Keratinocyte (primary cell): ENCODE data around the gene SCAMP4. TPM values are rescaled to one million over a fixed set of nuclear protein-coding genes. Genes with fewer than 3 reads are reported as not detected.

Experiments
- DNase-seq: peaks from one replicate; pipeline ENCODE4 v3.0.0-alpha.2; 2011; ENCODE audit warnings: low read depth, missing footprints, low spot score
- FAIRE-seq: peaks from 2 replicates; lab custom pipeline; 2011; peaks lifted over from hg19 to GRCh38; lab: Jason Lieb, UNC
- H2AFZ ChIP-seq: 2 replicates; pipeline ENCODE4 v1.6.0; 2012; ENCODE audit warnings: low read length, control low read depth, inconsistent platforms; ENCODE audit not compliant: control insufficient read depth
- H3K27ac ChIP-seq: 2 replicates; pipeline ENCODE4 v1.5.1; 2011; ENCODE audit warnings: low read length; ENCODE audit not compliant: control insufficient read depth, insufficient read depth
- H3K27me3 ChIP-seq: 3 replicates; pipeline ENCODE4 v1.6.0; 2011; ENCODE audit warnings: low read length; ENCODE audit not compliant: control insufficient read depth, insufficient read depth; ENCODE audit errors: extremely low read depth
- H3K36me3 ChIP-seq, 2 experiments: 2 replicates in 1 of 2; 3 replicates in 1 of 2; pipeline ENCODE4 v1.5.1; 2011; ENCODE audit warnings: low read length in 2 of 2, mild to moderate bottlenecking in 1 of 2; ENCODE audit not compliant: control insufficient read depth in 2 of 2, insufficient read depth in 2 of 2; ENCODE audit errors: extremely low read depth in 1 of 2
- H3K4me1 ChIP-seq: 3 replicates; pipeline ENCODE4 v1.5.1; 2011; ENCODE audit warnings: low read length; ENCODE audit not compliant: control insufficient read depth, insufficient read depth; ENCODE audit errors: extremely low read depth
- H3K4me2 ChIP-seq: 3 replicates; pipeline ENCODE4 v1.6.0; 2011; ENCODE audit warnings: low read depth, low read length; ENCODE audit not compliant: control insufficient read depth, insufficient read depth; ENCODE audit errors: extremely low read depth
- H3K4me3 ChIP-seq, 3 experiments: fragments of 200-600 bp in 1 of 3; sonication (generic) in 1 of 3; 2 replicates in 2 of 3; 3 replicates in 1 of 3; pipeline ENCODE4 v1.5.1; 2011 to 2016; ENCODE audit warnings: low read length in 3 of 3, mild to moderate bottlenecking in 3 of 3, control low read depth in 2 of 3, inconsistent platforms in 1 of 3, low read depth in 1 of 3, mixed read lengths in 1 of 3, mixed run types in 1 of 3, moderate library complexity in 1 of 3; ENCODE audit not compliant: control insufficient read depth in 2 of 3, insufficient read depth in 2 of 3; ENCODE audit errors: extremely low read depth in 1 of 3
- H3K79me2 ChIP-seq: 2 replicates; pipeline ENCODE4 v1.6.0; 2012; ENCODE audit warnings: low read length; ENCODE audit not compliant: control insufficient read depth, insufficient read depth
- H3K9ac ChIP-seq: 3 replicates; pipeline ENCODE4 v1.6.0; 2011; ENCODE audit warnings: low read length; ENCODE audit not compliant: control insufficient read depth, insufficient read depth; ENCODE audit errors: extremely low read depth
- H3K9me1 ChIP-seq: 3 replicates; pipeline ENCODE4 v1.6.0; 2011; ENCODE audit warnings: low read length; ENCODE audit not compliant: control insufficient read depth, insufficient read depth; ENCODE audit errors: extremely low read depth
- H3K9me3 ChIP-seq: 2 replicates; pipeline ENCODE4 v1.5.1; 2012; ENCODE audit warnings: low read depth, low read length; ENCODE audit not compliant: control insufficient read depth
- H4K20me1 ChIP-seq: 3 replicates; pipeline ENCODE4 v1.6.0; 2011; ENCODE audit warnings: low read length; ENCODE audit not compliant: control insufficient read depth, insufficient read depth; ENCODE audit errors: extremely low read depth
- EZH2 ChIP-seq: IDR thresholded peaks from one replicate; pipeline ENCODE4 v1.6.1; 2012; ENCODE audit warnings: inconsistent platforms, mild to moderate bottlenecking, low read length, moderate library complexity
- dilution Hi-C: fragments of 300-500 bp; cut with MboI; formaldehyde crosslinking; loops from one replicate; pipeline ENCODE4 v1.7.0; 2020; ENCODE audit warnings: low sequenced_read_pairs; ENCODE audit not compliant: extremely low pct_ligation_motif_present
- polyA plus RNA-seq, 5 experiments: library from polyadenylated mRNA; depleted of rRNA in 3 of 5; stranded (reverse) in 3 of 5; stranded (forward) in 1 of 5; unstranded in 1 of 5; fragments of >200 nt; gene quantifications; 1 replicate in 1 of 5; 2 replicates in 3 of 5; 3 replicates in 1 of 5; pipeline versions ENCODE4 v1.2.1 to v1.2.3, GENCODE V29; 2011 to 2012; ENCODE audit warnings: missing spikeins in 2 of 5, low read depth in 1 of 5, low replicate concordance in 1 of 5
- TF ChIP-seq, protein P1 (sequence below), 3 experiments: IDR thresholded peaks in 1 of 3; conservative IDR thresholded peaks in 1 of 3; optimal IDR thresholded peaks in 1 of 3; 2 replicates in 2 of 3; 3 replicates in 1 of 3; pipeline versions ENCODE3 to v1.5.1; 2011; ENCODE audit warnings: low read length in 3 of 3, mild to moderate bottlenecking in 3 of 3, moderate library complexity in 2 of 3, control low read depth in 1 of 3, inconsistent platforms in 1 of 3; ENCODE audit not compliant: insufficient read depth in 2 of 3; ENCODE audit errors: extremely low read depth in 1 of 3

Gene SCAMP4
- polyA plus RNA-seq, 1 donor (not counting 4 experiments of a cell fraction or from before 2014, with no cell fraction given): 4.8 TPM

DNA sequence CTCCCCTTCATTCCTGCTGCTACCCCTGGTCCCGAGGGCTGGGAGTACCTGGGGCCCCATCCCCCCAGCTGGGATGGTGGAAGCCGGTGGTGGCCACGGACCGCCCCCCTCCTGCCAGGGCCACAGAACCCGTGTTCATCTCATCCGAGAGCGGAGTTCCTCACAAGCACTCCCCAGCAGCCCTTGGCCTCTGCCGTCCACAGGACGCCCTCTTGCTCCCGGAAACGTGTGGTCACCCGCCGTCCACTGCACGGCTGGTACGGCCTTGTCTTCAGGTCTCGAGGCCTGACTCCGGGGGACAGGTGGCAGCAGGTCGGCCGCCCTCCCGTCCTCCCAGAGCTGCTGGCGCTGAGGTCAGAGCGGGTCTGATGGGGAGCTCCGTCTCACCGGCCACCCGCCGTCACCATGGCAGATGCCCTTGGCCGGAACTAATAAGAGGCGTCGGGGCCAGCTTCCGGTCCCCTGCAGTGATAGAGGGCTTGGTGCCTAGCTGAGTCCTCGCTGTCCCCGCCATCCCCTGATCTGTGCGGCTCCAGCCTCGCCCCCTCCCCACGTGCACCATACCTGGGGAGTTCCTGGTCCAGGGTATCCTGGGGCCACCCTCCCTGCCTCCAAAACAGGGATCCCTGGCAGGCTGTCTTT is 19.2 kb downstream of the SCAMP4 start:
- dilution Hi-C loops: no loop called here
- no peaks in the 10 kb centered on the region for H3K9me1 ChIP-seq
- no peaks in the 10 kb centered on the region for H4K20me1 ChIP-seq
- no peaks in the 10 kb centered on the region for H3K9me3 ChIP-seq
- H3K9ac ChIP-seq: no peak overlapping the region
- no peaks in the 10 kb centered on the region for H3K27me3 ChIP-seq
- H3K4me1 ChIP-seq: no peaks in the 10 kb centered on the region
- H3K79me2 ChIP-seq: no peaks in the 10 kb centered on the region
- DNase-seq: no peak
- H3K4me3 ChIP-seq: no peak overlapping the region
- no peak overlapping the region for H2AFZ ChIP-seq
- H3K36me3 ChIP-seq: peaks cover 14 to 25% of the 10 kb centered on the region in 2 experiments
- H3K27ac ChIP-seq: no peak overlapping the region
- no peak for TF ChIP-seq EZH2
- TF ChIP-seq, protein P1, sequence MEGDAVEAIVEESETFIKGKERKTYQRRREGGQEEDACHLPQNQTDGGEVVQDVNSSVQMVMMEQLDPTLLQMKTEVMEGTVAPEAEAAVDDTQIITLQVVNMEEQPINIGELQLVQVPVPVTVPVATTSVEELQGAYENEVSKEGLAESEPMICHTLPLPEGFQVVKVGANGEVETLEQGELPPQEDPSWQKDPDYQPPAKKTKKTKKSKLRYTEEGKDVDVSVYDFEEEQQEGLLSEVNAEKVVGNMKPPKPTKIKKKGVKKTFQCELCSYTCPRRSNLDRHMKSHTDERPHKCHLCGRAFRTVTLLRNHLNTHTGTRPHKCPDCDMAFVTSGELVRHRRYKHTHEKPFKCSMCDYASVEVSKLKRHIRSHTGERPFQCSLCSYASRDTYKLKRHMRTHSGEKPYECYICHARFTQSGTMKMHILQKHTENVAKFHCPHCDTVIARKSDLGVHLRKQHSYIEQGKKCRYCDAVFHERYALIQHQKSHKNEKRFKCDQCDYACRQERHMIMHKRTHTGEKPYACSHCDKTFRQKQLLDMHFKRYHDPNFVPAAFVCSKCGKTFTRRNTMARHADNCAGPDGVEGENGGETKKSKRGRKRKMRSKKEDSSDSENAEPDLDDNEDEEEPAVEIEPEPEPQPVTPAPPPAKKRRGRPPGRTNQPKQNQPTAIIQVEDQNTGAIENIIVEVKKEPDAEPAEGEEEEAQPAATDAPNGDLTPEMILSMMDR (optimal IDR thresholded peaks at IDR 0.05 in 1 of 3, IDR thresholded peaks at IDR 0.05 in 1 of 3, conservative IDR thresholded peaks at IDR 0.05 in 1 of 3; ENCODE audit: extremely low read depth in 1 of 3, insufficient read depth in 2 of 3, low read length in 3 of 3): no peak
- no peak overlapping the region for H3K4me2 ChIP-seq
- FAIRE-seq: no peak

DNA sequence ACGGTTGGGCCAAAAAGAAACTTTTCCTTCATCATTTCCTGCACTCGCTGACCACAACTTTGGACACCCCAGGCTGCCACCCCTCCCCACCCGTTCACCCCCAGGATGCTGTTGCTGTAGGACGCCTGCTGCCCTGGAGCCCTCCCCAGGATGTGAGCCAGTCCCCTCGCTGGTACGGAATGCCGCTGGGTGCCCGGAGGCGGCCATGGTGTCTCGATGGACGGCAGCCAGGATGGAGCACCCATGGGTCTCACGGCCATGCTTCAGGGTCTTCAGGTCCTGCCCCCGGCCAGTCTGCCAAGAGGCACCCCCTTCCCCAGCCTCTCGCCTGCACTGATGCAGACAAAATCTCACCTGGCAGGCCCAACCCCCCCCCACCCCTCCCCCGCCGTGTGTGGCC is 20.3 kb downstream of the SCAMP4 start:
- Histone ChIP-seq H3K4me3 (no peak overlapping the region), H4K20me1 (no peaks in the 10 kb centered on the region), H3K9me1 (no peaks in the 10 kb centered on the region), H3K27ac (no peak overlapping the region), H3K36me3 (peaks cover 8 to 17% of the 10 kb centered on the region in 2 experiments), H3K79me2 (no peaks in the 10 kb centered on the region), H3K9me3 (no peaks in the 10 kb centered on the region), H2AFZ (no peak overlapping the region), H3K27me3 (no peaks in the 10 kb centered on the region), H3K4me1 (peaks cover 4% of the 10 kb centered on the region), H3K4me2 (no peak overlapping the region), H3K9ac (no peak overlapping the region)
- DNase-seq: no peak
- dilution Hi-C loops: no loop called here
- TF ChIP-seq, protein P1 (optimal IDR thresholded peaks at IDR 0.05 in 1 of 3, IDR thresholded peaks at IDR 0.05 in 1 of 3, conservative IDR thresholded peaks at IDR 0.05 in 1 of 3; ENCODE audit: extremely low read depth in 1 of 3, insufficient read depth in 2 of 3, low read length in 3 of 3): no peak
- TF ChIP-seq EZH2: no peak
- no peak for FAIRE-seq
